ENCODE measurements around the gene WNT5B.

WNT5B gene

DNA sequence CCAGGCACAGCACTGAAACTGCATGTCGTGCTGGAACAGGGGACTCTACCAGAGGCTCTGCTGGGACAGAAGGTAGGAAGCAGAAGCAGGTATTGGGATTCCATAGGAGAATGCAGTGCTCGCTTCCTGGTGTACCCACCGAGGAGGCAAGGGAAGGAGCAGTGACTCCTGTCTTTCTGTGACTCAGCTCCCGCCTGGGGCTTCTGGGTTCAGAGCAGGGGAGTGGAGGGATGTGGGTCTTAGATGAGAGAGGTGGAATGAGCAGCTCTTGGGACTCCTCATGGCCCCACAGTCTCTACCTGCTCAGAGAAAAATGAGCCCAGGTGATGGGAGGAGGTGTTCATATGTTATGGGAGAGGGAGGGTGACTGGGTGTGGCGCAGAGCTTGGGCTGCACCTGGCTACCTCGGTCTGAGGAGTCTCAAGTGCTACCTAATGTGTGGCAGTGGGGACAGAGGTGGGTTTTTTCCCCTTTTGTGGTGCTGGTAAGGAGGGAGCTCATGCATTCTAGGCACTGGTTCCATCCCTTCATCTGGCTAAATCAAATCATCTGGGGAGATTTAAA is 26.3 kb downstream of the WNT5B start:
- DNase-seq (ENCODE audit: insufficient read length, low spot score) (no peak), FAIRE-seq (no peak)
- TF ChIP-seq POU2F2 (IDR thresholded peaks at IDR 0.05; ENCODE audit: low read depth, low read length) (no peak), PAX5 (IDR thresholded peaks at IDR 0.05; ENCODE audit: insufficient read depth, low read length, severe bottlenecking) (no peak), TAF1 (IDR thresholded peaks at IDR 0.05; ENCODE audit: low read depth, low read length) (no peak), SPI1 (IDR thresholded peaks at IDR 0.05; ENCODE audit: low read depth, low read length) (no peak), POLR2AphosphoS5 (IDR thresholded peaks at IDR 0.05; ENCODE audit: low read depth, low read length) (no peak), POLR2A (IDR thresholded peaks at IDR 0.05; ENCODE audit: low read depth, low read length) (no peak)

DNA sequence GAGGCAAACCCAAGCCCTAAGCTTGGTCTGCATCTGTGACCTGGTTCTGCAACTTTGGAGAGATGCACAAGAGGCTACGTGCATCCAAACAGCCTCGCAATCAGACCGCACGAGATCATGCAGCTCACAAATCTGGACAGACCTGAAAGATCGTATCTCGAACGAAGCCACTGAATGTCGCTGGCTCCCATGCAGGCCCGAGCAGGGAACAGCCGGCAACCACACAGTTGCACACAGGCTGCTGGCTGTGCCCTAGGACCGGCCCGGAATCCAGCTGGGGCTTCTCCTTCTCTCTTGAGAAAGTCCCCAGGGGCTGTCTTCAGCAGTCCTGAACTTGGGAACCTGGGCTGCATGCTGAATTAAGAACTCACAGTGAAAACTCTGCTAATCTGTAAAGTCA is 27.9 kb downstream of the WNT5B start:
- DNase-seq (ENCODE audit: insufficient read length, low spot score): no peak
- no peak for TF ChIP-seq POU2F2 (IDR thresholded peaks at IDR 0.05; ENCODE audit: low read depth, low read length)
- no peak for TF ChIP-seq POLR2AphosphoS5 (IDR thresholded peaks at IDR 0.05; ENCODE audit: low read depth, low read length)
- no peak for TF ChIP-seq POLR2A (IDR thresholded peaks at IDR 0.05; ENCODE audit: low read depth, low read length)
- TF ChIP-seq SPI1 (IDR thresholded peaks at IDR 0.05; ENCODE audit: low read depth, low read length): no peak
- no peak for TF ChIP-seq TAF1 (IDR thresholded peaks at IDR 0.05; ENCODE audit: low read depth, low read length)
- no peak for TF ChIP-seq PAX5 (IDR thresholded peaks at IDR 0.05; ENCODE audit: insufficient read depth, low read length, severe bottlenecking)
- FAIRE-seq: no peak

- no peak for TF ChIP-seq POU2F2 (IDR thresholded peaks at IDR 0.05; ENCODE audit: low read depth, low read length)
- TF ChIP-seq SPI1 (IDR thresholded peaks at IDR 0.05; ENCODE audit: low read depth, low read length): no peak
- TF ChIP-seq POLR2AphosphoS5 (IDR thresholded peaks at IDR 0.05; ENCODE audit: low read depth, low read length): no peak
- no peak for TF ChIP-seq PAX5 (IDR thresholded peaks at IDR 0.05; ENCODE audit: insufficient read depth, low read length, severe bottlenecking)
- no peak for TF ChIP-seq POLR2A (IDR thresholded peaks at IDR 0.05; ENCODE audit: low read depth, low read length)
- no peak for TF ChIP-seq TAF1 (IDR thresholded peaks at IDR 0.05; ENCODE audit: low read depth, low read length)
- DNase-seq (ENCODE audit: insufficient read length, low spot score): no peak
- no peak for FAIRE-seq
Measured at GRCh38 chr12:1657688-1658087, 28.7 kb downstream of the WNT5B start.

- DNase-seq (ENCODE audit: insufficient read length, low spot score) (no peak), FAIRE-seq (peak; percentile 66)
- no peak for TF ChIP-seq PAX5 (IDR thresholded peaks at IDR 0.05; ENCODE audit: insufficient read depth, low read length, severe bottlenecking)
- TF ChIP-seq SPI1 (IDR thresholded peaks at IDR 0.05; ENCODE audit: low read depth, low read length): no peak
- TF ChIP-seq POU2F2 (IDR thresholded peaks at IDR 0.05; ENCODE audit: low read depth, low read length): no peak
- no peak for TF ChIP-seq POLR2A (IDR thresholded peaks at IDR 0.05; ENCODE audit: low read depth, low read length)
- TF ChIP-seq TAF1 (IDR thresholded peaks at IDR 0.05; ENCODE audit: low read depth, low read length): no peak
- no peak for TF ChIP-seq POLR2AphosphoS5 (IDR thresholded peaks at IDR 0.05; ENCODE audit: low read depth, low read length)
Measured at GRCh38 chr12:1660304-1661187, 31.5 kb downstream of the WNT5B start.

GRCh38 chr12:1661553-1662335 is 32.7 kb downstream of the WNT5B start:
- FAIRE-seq: peak; percentile 93
- peak; percentile 82 for DNase-seq (ENCODE audit: insufficient read length, low spot score)
- no peak for TF ChIP-seq POLR2A (IDR thresholded peaks at IDR 0.05; ENCODE audit: low read depth, low read length)
- no peak for TF ChIP-seq POU2F2 (IDR thresholded peaks at IDR 0.05; ENCODE audit: low read depth, low read length)
- no peak for TF ChIP-seq SPI1 (IDR thresholded peaks at IDR 0.05; ENCODE audit: low read depth, low read length)

- FAIRE-seq (no peak), DNase-seq (ENCODE audit: insufficient read length, low spot score) (no peak)
- TF ChIP-seq POLR2AphosphoS5 (IDR thresholded peaks at IDR 0.05; ENCODE audit: low read depth, low read length): no peak
- TF ChIP-seq PAX5 (IDR thresholded peaks at IDR 0.05; ENCODE audit: insufficient read depth, low read length, severe bottlenecking): no peak
- no peak for TF ChIP-seq POLR2A (IDR thresholded peaks at IDR 0.05; ENCODE audit: low read depth, low read length)
- no peak for TF ChIP-seq TAF1 (IDR thresholded peaks at IDR 0.05; ENCODE audit: low read depth, low read length)
- no peak for TF ChIP-seq POU2F2 (IDR thresholded peaks at IDR 0.05; ENCODE audit: low read depth, low read length)
- no peak for TF ChIP-seq SPI1 (IDR thresholded peaks at IDR 0.05; ENCODE audit: low read depth, low read length)
Measured at GRCh38 chr12:1662761-1663439, 33.9 kb downstream of the WNT5B start.

- DNase-seq (ENCODE audit: insufficient read length, low spot score): no peak
- TF ChIP-seq SPI1 (IDR thresholded peaks at IDR 0.05; ENCODE audit: low read depth, low read length) (no peak), POLR2AphosphoS5 (IDR thresholded peaks at IDR 0.05; ENCODE audit: low read depth, low read length) (no peak), POLR2A (IDR thresholded peaks at IDR 0.05; ENCODE audit: low read depth, low read length) (no peak), PAX5 (IDR thresholded peaks at IDR 0.05; ENCODE audit: insufficient read depth, low read length, severe bottlenecking) (no peak), POU2F2 (IDR thresholded peaks at IDR 0.05; ENCODE audit: low read depth, low read length) (no peak), TAF1 (IDR thresholded peaks at IDR 0.05; ENCODE audit: low read depth, low read length) (no peak)
- FAIRE-seq: no peak
Measured at GRCh38 chr12:1663440-1664132, 34.6 kb downstream of the WNT5B start.

DNA sequence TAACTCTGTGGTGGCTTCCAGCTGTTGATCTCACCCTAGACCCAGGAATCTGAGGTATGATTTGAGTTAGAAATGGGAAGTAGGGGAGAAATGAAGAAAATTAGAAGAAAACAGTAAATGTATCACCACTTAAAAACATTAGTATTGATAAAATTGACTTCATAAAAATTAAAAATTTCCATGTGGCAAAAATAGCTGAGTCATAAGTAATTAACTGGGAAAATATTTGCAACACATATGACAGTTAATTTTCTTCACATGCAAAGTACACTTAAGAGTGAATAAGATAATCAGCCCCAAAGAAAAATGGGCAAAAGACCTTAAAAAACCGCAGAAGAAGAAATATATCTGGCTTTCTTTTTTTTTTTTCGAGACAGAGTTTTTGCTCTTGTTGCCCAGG is 36.3 kb downstream of the WNT5B start:
- DNase-seq (ENCODE audit: insufficient read length, low spot score) (no peak), FAIRE-seq (no peak)
- TF ChIP-seq TAF1 (IDR thresholded peaks at IDR 0.05; ENCODE audit: low read depth, low read length): no peak
- TF ChIP-seq POLR2A (IDR thresholded peaks at IDR 0.05; ENCODE audit: low read depth, low read length): no peak
- TF ChIP-seq POU2F2 (IDR thresholded peaks at IDR 0.05; ENCODE audit: low read depth, low read length): no peak
- TF ChIP-seq PAX5 (IDR thresholded peaks at IDR 0.05; ENCODE audit: insufficient read depth, low read length, severe bottlenecking): no peak
- no peak for TF ChIP-seq POLR2AphosphoS5 (IDR thresholded peaks at IDR 0.05; ENCODE audit: low read depth, low read length)
- no peak for TF ChIP-seq SPI1 (IDR thresholded peaks at IDR 0.05; ENCODE audit: low read depth, low read length)

All from GM12891 (cell line).